H9 (cell line): ENCODE results near the gene MMP2. TPM values are rescaled to one million over a fixed set of nuclear protein-coding genes. Genes with fewer than 3 reads are reported as not detected.

Experiments used
- DNase-seq: peaks from one replicate; pipeline ENCODE4 v3.0.0-alpha.2; 2017
- H2AFZ ChIP-seq: one replicate; pipeline ENCODE4 v1.6.1; 2013; ENCODE audit warnings: mild to moderate bottlenecking, low read length, control low read depth, moderate library complexity
- H2AK5ac ChIP-seq: 2 replicates; pipeline ENCODE4 v1.6.1; 2013; ENCODE audit warnings: low read length, control low read depth, mixed read lengths; ENCODE audit not compliant: insufficient read length
- H2BK120ac ChIP-seq: one replicate; pipeline ENCODE4 v1.6.1; 2013; ENCODE audit warnings: low read depth, mild to moderate bottlenecking, low read length, control low read depth, inconsistent platforms; ENCODE audit not compliant: poor library complexity, severe bottlenecking
- H2BK12ac ChIP-seq: 2 replicates; pipeline ENCODE4 v1.6.1; 2013; ENCODE audit warnings: low read length, control low read depth, mixed read lengths, low read depth; ENCODE audit not compliant: insufficient read length
- H2BK15ac ChIP-seq: 2 replicates; pipeline ENCODE4 v1.6.1; 2013; ENCODE audit warnings: low read depth, low read length, control low read depth
- H2BK20ac ChIP-seq: one replicate; pipeline ENCODE4 v1.6.1; 2013; ENCODE audit warnings: low read depth, mild to moderate bottlenecking, low read length, control low read depth, inconsistent platforms; ENCODE audit not compliant: poor library complexity, severe bottlenecking
- H2BK5ac ChIP-seq: 2 replicates; pipeline ENCODE4 v1.6.1; 2013; ENCODE audit warnings: low read length, control low read depth, mixed read lengths; ENCODE audit not compliant: insufficient read length
- H3K14ac ChIP-seq: 2 replicates; pipeline ENCODE4 v1.6.1; 2013; ENCODE audit warnings: low read length, control low read depth; ENCODE audit not compliant: insufficient read depth
- H3K18ac ChIP-seq: 2 replicates; pipeline ENCODE4 v1.6.1; 2013; ENCODE audit warnings: low read depth, mild to moderate bottlenecking, mixed read lengths, low read length, control low read depth; ENCODE audit not compliant: insufficient read length
- H3K23ac ChIP-seq: 2 replicates; pipeline ENCODE4 v1.6.1; 2013; ENCODE audit warnings: low read length, control low read depth, mixed read lengths, low read depth; ENCODE audit not compliant: insufficient read length
- H3K23me2 ChIP-seq: 2 replicates; pipeline ENCODE4 v1.6.1; 2013; ENCODE audit warnings: low read depth, mild to moderate bottlenecking, mixed read lengths, low read length, control low read depth; ENCODE audit not compliant: insufficient read length, poor library complexity, severe bottlenecking
- H3K27ac ChIP-seq: 2 replicates; pipeline ENCODE4 v1.5.1; 2013; ENCODE audit warnings: low read length, control low read depth, mixed read lengths, low read depth; ENCODE audit not compliant: insufficient read length
- H3K27me3 ChIP-seq: 2 replicates; pipeline ENCODE4 v1.6.1; 2013; ENCODE audit warnings: low read length, control low read depth, inconsistent platforms; ENCODE audit not compliant: insufficient read depth
- H3K4ac ChIP-seq: 2 replicates; pipeline ENCODE4 v1.6.1; 2013; ENCODE audit warnings: low read depth, mild to moderate bottlenecking, control low read depth, inconsistent platforms, low read length, moderate library complexity
- H3K4me1 ChIP-seq: 2 replicates; pipeline ENCODE4 v1.6.1; 2013; ENCODE audit warnings: low read length, control low read depth, inconsistent platforms; ENCODE audit not compliant: insufficient read depth
- H3K4me2 ChIP-seq: 2 replicates; pipeline ENCODE4 v1.6.1; 2013; ENCODE audit warnings: low read length, control low read depth, mixed read lengths; ENCODE audit not compliant: insufficient read length, insufficient read depth
- H3K56ac ChIP-seq: 2 replicates; pipeline ENCODE4 v1.6.1; 2013; ENCODE audit warnings: low read depth, mild to moderate bottlenecking, mixed read lengths, low read length, control low read depth; ENCODE audit not compliant: insufficient read length
- H3K79me1 ChIP-seq: 2 replicates; pipeline ENCODE4 v1.6.1; 2013; ENCODE audit warnings: low read depth, mild to moderate bottlenecking, moderate library complexity, low read length, control low read depth, inconsistent platforms; ENCODE audit not compliant: insufficient read depth, poor library complexity, severe bottlenecking
- H3K79me2 ChIP-seq: 2 replicates; pipeline ENCODE4 v1.6.1; 2013; ENCODE audit warnings: low read length, control low read depth, inconsistent platforms; ENCODE audit not compliant: insufficient read depth
- H3K9ac ChIP-seq: 2 replicates; pipeline ENCODE4 v1.6.1; 2013; ENCODE audit warnings: low read length, control low read depth, mixed read lengths; ENCODE audit not compliant: insufficient read length; ENCODE audit errors: extremely low read depth
- H3K9me3 ChIP-seq: one replicate; pipeline ENCODE4 v1.6.1; 2013; ENCODE audit warnings: low read depth, low read length, inconsistent platforms; ENCODE audit not compliant: control insufficient read depth
- H3T11ph ChIP-seq: one replicate; pipeline ENCODE4 v1.6.1; 2013; ENCODE audit warnings: mild to moderate bottlenecking, low read length, control low read depth, inconsistent platforms
- H4K20me1 ChIP-seq: one replicate; pipeline ENCODE4 v1.6.1; 2013; ENCODE audit not compliant: control insufficient read depth, insufficient read length, insufficient read depth
- H4K5ac ChIP-seq: 2 replicates; pipeline ENCODE4 v1.6.1; 2013; ENCODE audit warnings: low read depth, mild to moderate bottlenecking, mixed read lengths, low read length, control low read depth; ENCODE audit not compliant: insufficient read length
- H4K8ac ChIP-seq: replicated peaks from 2 replicates; pipeline ENCODE4 v1.6.1; 2013; ENCODE audit warnings: low read length, control low read depth, mixed read lengths, low read depth; ENCODE audit not compliant: insufficient read length
- H4K91ac ChIP-seq: 2 replicates; pipeline ENCODE4 v1.6.1; 2013; ENCODE audit warnings: low read depth, mild to moderate bottlenecking, moderate library complexity, mixed read lengths, low read length, control low read depth; ENCODE audit not compliant: insufficient read length
- H3K27ac Mint-ChIP-seq, 3 experiments: 2 replicates in 2 of 3; 3 replicates in 1 of 3; pipeline ENCODE4 v1.8.0; 2020 to 2021; ENCODE audit warnings: mixed read lengths in 3 of 3, mild to moderate bottlenecking in 1 of 3, moderate library complexity in 1 of 3
- H3K27me3 Mint-ChIP-seq: 2 replicates; pipeline ENCODE4 v1.8.0; 2021; ENCODE audit warnings: low read depth, mild to moderate bottlenecking, moderate library complexity, mixed read lengths
- H3K36me3 Mint-ChIP-seq, 3 experiments: 2 replicates in 2 of 3; 3 replicates in 1 of 3; pipeline ENCODE4 v1.8.0; 2020 to 2021; ENCODE audit warnings: low read depth in 3 of 3, mixed read lengths in 3 of 3; ENCODE audit not compliant: insufficient read depth in 1 of 3
- H3K4me1 Mint-ChIP-seq, 2 experiments: 2 replicates each; pipeline ENCODE4 v1.8.0; 2020; ENCODE audit warnings: mixed read lengths in 2 of 2
- H3K4me3 Mint-ChIP-seq, 2 experiments: 2 replicates in 1 of 2; 3 replicates in 1 of 2; pipeline ENCODE4 v1.8.0; 2020 to 2021; ENCODE audit warnings: mild to moderate bottlenecking in 2 of 2, mixed read lengths in 2 of 2, moderate library complexity in 1 of 2
- H3K9me3 Mint-ChIP-seq, 2 experiments: 2 replicates in 1 of 2; 3 replicates in 1 of 2; pipeline ENCODE4 v1.8.0; 2020; ENCODE audit warnings: mild to moderate bottlenecking in 2 of 2, mixed read lengths in 2 of 2, moderate library complexity in 1 of 2
- WGBS: extraction: QIAGEN DNeasy Blood & Tissue Kit; methylation state at CpG from one replicate; pipeline ENCODE4 v1.1.7; 2013; ENCODE audit warnings: missing lambda C conversion rate, low lambda C conversion rate, mixed read lengths; ENCODE audit not compliant: insufficient read length; ENCODE audit errors: extremely low coverage; 5-methylcytosine and 5-hydroxymethylcytosine counted together
- total RNA-seq: library from RNA; stranded (reverse); gene quantifications from 2 replicates; pipeline ENCODE4 v1.2.1, GENCODE V29; 2021
- TF ChIP-seq, protein P1 (sequence below): fragments of 200-600 bp; sonication (generic); conservative IDR thresholded peaks from 3 replicates; pipeline ENCODE4 v1.8.0; 2021; ENCODE audit warnings: antibody characterized with exemption, mild to moderate bottlenecking

MMP2 gene
- total RNA-seq, 1 experiment from 2014 or later, result 23.1 TPM

GRCh38 chr16:55506708-55507107 is 27.7 kb downstream of the MMP2 start:
- Histone ChIP-seq H4K20me1 (no peaks in the 10 kb centered on the region), H4K91ac (no peak overlapping the region), H3K79me2 (no peaks in the 10 kb centered on the region), H2BK5ac (no peak overlapping the region), H3T11ph (no peak overlapping the region), H3K9me3 (no peaks in the 10 kb centered on the region), H2BK120ac (no peak overlapping the region), H3K56ac (no peak overlapping the region), H3K4ac (no peak overlapping the region), H3K4me2 (no peak overlapping the region), H3K18ac (no peak overlapping the region), H3K4me1 (peaks cover 3% of the 10 kb centered on the region; the same call in 1 of the 2 replicates), H2BK15ac (no peak overlapping the region), H3K27ac (no peak overlapping the region), H2BK12ac (no peak overlapping the region), H3K9ac (no peak overlapping the region), H4K8ac (no peak overlapping the region), H3K23ac (no peak overlapping the region), H3K14ac (no peak overlapping the region), H3K23me2 (peaks cover 10% of the 10 kb centered on the region), H2AK5ac (no peak overlapping the region), H2BK20ac (no peak overlapping the region), H3K27me3 (no peaks in the 10 kb centered on the region), H4K5ac (no peak overlapping the region), H3K79me1 (no peaks in the 10 kb centered on the region), H2AFZ (no peak overlapping the region)
- WGBS, result no CpG with 5 or more reads among the region's 4 CpGs
- no peak overlapping the region; a peak in 1 of 7 replicates for H3K27ac Mint-ChIP-seq
- H3K9me3 Mint-ChIP-seq, result peaks cover 1 to 5% of the 10 kb centered on the region in 2 experiments
- no peak for DNase-seq
- H3K4me3 Mint-ChIP-seq, result no peak overlapping the region; a peak in 1 of 5 replicates
- TF ChIP-seq, protein P1, sequence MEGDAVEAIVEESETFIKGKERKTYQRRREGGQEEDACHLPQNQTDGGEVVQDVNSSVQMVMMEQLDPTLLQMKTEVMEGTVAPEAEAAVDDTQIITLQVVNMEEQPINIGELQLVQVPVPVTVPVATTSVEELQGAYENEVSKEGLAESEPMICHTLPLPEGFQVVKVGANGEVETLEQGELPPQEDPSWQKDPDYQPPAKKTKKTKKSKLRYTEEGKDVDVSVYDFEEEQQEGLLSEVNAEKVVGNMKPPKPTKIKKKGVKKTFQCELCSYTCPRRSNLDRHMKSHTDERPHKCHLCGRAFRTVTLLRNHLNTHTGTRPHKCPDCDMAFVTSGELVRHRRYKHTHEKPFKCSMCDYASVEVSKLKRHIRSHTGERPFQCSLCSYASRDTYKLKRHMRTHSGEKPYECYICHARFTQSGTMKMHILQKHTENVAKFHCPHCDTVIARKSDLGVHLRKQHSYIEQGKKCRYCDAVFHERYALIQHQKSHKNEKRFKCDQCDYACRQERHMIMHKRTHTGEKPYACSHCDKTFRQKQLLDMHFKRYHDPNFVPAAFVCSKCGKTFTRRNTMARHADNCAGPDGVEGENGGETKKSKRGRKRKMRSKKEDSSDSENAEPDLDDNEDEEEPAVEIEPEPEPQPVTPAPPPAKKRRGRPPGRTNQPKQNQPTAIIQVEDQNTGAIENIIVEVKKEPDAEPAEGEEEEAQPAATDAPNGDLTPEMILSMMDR, result no peak
- peaks cover 9% of the 10 kb centered on the region for H3K27me3 Mint-ChIP-seq
- peaks cover 3 to 9% (median 6%) of the 10 kb centered on the region in 3 experiments for H3K36me3 Mint-ChIP-seq
- peaks cover 14 to 22% of the 10 kb centered on the region in 2 experiments for H3K4me1 Mint-ChIP-seq
